ENCODE results near the gene CCT2. TPM values are rescaled to one million over a fixed set of nuclear protein-coding genes. Genes with fewer than 3 reads are reported as not detected.

The CCT2 gene
- total and polyA plus RNA-seq, 2 of the 8 experiments (the other 6 are each of a cell fraction or from before 2014, with no cell fraction given), result 244 to 419 TPM

GRCh38 chr12:69616025-69616424 is 30.8 kb downstream of the CCT2 start:
- no peak overlapping the region for H4K5ac ChIP-seq (ENCODE audit: insufficient read length, low read depth, low read length)
- peak overlapping the region; percentile 29; the same call in 1 of the 2 replicates for H2AFZ ChIP-seq (ENCODE audit: low read length)
- no peak overlapping the region for H2AK5ac ChIP-seq (ENCODE audit: low read depth, low read length)
- no peak overlapping the region for H2BK120ac ChIP-seq (replicated peaks; ENCODE audit: low read depth, low read length)
- H3K27ac ChIP-seq (ENCODE audit: low read depth, low read length), result no peak overlapping the region
- H3K4me1 ChIP-seq (replicated peaks in 1 of 4; ENCODE audit: control insufficient read depth in 3 of 4, insufficient read depth in 4 of 4, low read length in 3 of 4), result no peaks in the 10 kb centered on the region
- FAIRE-seq, result no peak
- H3K23ac ChIP-seq (ENCODE audit: insufficient read length), result no peak overlapping the region
- no peak overlapping the region for H3K4ac ChIP-seq (replicated peaks; ENCODE audit: insufficient read length, low read depth, low read length)
- no peaks in the 10 kb centered on the region for H3K36me3 ChIP-seq (ENCODE audit: control insufficient read depth in 2 of 4, insufficient read depth in 4 of 4, low read length in 3 of 4)
- 94% methylated on average over 14 of the region's 14 CpGs; no CpG with 5 or more reads in 1 of the 2 experiments for WGBS, 2 experiments (ENCODE audit: extremely low coverage in 1 of 2, insufficient coverage in 1 of 2, insufficient read length in 1 of 2, insufficient replicate concordance in 2 of 2, low coverage in 1 of 2, low lambda C conversion rate in 2 of 2, missing lambda C conversion rate in 1 of 2)
- no peak overlapping the region for H2BK12ac ChIP-seq (ENCODE audit: low read depth, low read length)
- H3K18ac ChIP-seq (ENCODE audit: extremely low read depth, low read length), result no peak overlapping the region
- no peak overlapping the region for H2BK5ac ChIP-seq (ENCODE audit: low read depth, low read length)
- H3K14ac ChIP-seq (ENCODE audit: insufficient read length), result no peak overlapping the region
- H3K9ac ChIP-seq (replicated peaks in 1 of 4; ENCODE audit: extremely low read depth in 1 of 4, low read depth in 3 of 4, low read length in 3 of 4), result no peak overlapping the region
- no peak overlapping the region for H2BK15ac ChIP-seq (ENCODE audit: low read length)
- no peak for TF ChIP-seq RXRA (IDR thresholded peaks at IDR 0.05; ENCODE audit: insufficient read depth, low read depth, low read length)
- TF ChIP-seq BRCA1 (IDR thresholded peaks at IDR 0.05; ENCODE audit: low read depth, low read length), result no peak
- TF ChIP-seq EZH2 (IDR thresholded peaks at IDR 0.05; ENCODE audit: low read depth, low read length, severe bottlenecking), result no peak
- TF ChIP-seq NRF1 (IDR thresholded peaks at IDR 0.05; ENCODE audit: low read depth, low read length), result no peak
- no peak for TF ChIP-seq CBX8 (IDR thresholded peaks at IDR 0.05; ENCODE audit: borderline replicate concordance, low read depth, low read length)
- no peak for TF ChIP-seq TAF1 (IDR thresholded peaks at IDR 0.05; ENCODE audit: low read depth, low read length)
- no peaks in the 10 kb centered on the region for H3K9me3 ChIP-seq (ENCODE audit: insufficient read depth in 2 of 2, low read depth in 1 of 2, low read length in 1 of 2)
- H4K20me1 ChIP-seq (replicated peaks in 1 of 2; ENCODE audit: control insufficient read depth in 1 of 2, insufficient read depth in 2 of 2, low read length in 2 of 2), result no peaks in the 10 kb centered on the region
- H3K23me2 ChIP-seq (ENCODE audit: low read depth, low read length), result no peaks in the 10 kb centered on the region
- no peaks in the 10 kb centered on the region for H3K79me2 ChIP-seq (ENCODE audit: control insufficient read depth in 1 of 2, insufficient read depth in 2 of 2, low read length in 2 of 2)
- CTCF ChIA-PET (ENCODE audit: partially characterized antibody), result interaction anchor here (2.1 to 7.1 kb wide), 2 partner anchors 14 to 23 kb away, joined by 14 to 67 read pairs; no protein-coding TSS in a partner anchor
- H3K27me3 ChIP-seq (replicated peaks in 1 of 4; ENCODE audit: control insufficient read depth in 3 of 4, extremely low read depth in 1 of 4, insufficient read depth in 3 of 4, low read length in 3 of 4), result no peaks in the 10 kb centered on the region; a peak in 1 of 7 replicates
- H2BK20ac ChIP-seq (ENCODE audit: low read length), result no peak overlapping the region
- H3K79me1 ChIP-seq (ENCODE audit: low read depth, low read length), result no peaks in the 10 kb centered on the region
- no peak for DNase-seq (ENCODE audit: low read depth in 1 of 2, low spot score in 2 of 2)
- H3K56ac ChIP-seq (replicated peaks; ENCODE audit: insufficient read length, low read depth, low read length), result no peak overlapping the region
- POLR2A ChIA-PET (ENCODE audit: partially characterized antibody), result interaction anchor here (2.0 kb wide), 1 partner anchor 13 kb away, joined by 5 read pairs; no protein-coding TSS in a partner anchor
- no peak overlapping the region for H4K8ac ChIP-seq (ENCODE audit: extremely low read depth, insufficient read depth, low read length)
- no peak overlapping the region for H4K91ac ChIP-seq (replicated peaks; ENCODE audit: insufficient read length, low read length)
- H3K4me2 ChIP-seq (ENCODE audit: insufficient read depth in 1 of 2, low read depth in 2 of 2, low read length in 2 of 2), result no peak overlapping the region
- H3K4me3 ChIP-seq (ENCODE audit: extremely low read depth in 1 of 4, insufficient read depth in 2 of 4, low read depth in 3 of 4, low read length in 4 of 4), result no peak overlapping the region
